Adrenal gland (tissue), 12 donors: ENCODE data around the gene MPP1. TPM values are rescaled to one million over a fixed set of nuclear protein-coding genes. Genes with fewer than 3 reads are reported as not detected.

Experiments
- DNase-seq, 7 donors: peaks; one replicate each; pipeline ENCODE4 v3.0.0-alpha.2; 2019 to 2020
- H3K27ac ChIP-seq, 5 donors: fragments of 200-600 bp; sonication (generic) in 4 of 5; 1 replicate in 3 of 5; 2 replicates in 2 of 5; pipeline versions ENCODE4 v1.5.1 to v1.8.0; 2016 to 2020; ENCODE audit warnings: mild to moderate bottlenecking in 1 of 5
- H3K27me3 ChIP-seq: fragments of 200-600 bp; 2 replicates; pipeline ENCODE4 v1.8.0; 2021
- H3K36me3 ChIP-seq, 2 donors: fragments of 200-600 bp; replicated peaks in 1 of 2; 1 replicate in 1 of 2; 2 replicates in 1 of 2; pipeline versions ENCODE4 v1.5.1 to v1.8.0; 2018 to 2022
- H3K4me1 ChIP-seq, 2 donors: fragments of 200-600 bp; replicated peaks in 1 of 2; 1 replicate in 1 of 2; 2 replicates in 1 of 2; pipeline versions ENCODE4 v1.5.1 to v1.8.0; 2018 to 2021
- H3K4me3 ChIP-seq, 4 donors: fragments of 200-600 bp; sonication (generic) in 3 of 4; one replicate each; pipeline ENCODE4 v1.5.1; 2016 to 2018
- H3K9me3 ChIP-seq, 3 donors: fragments of 200-600 bp; sonication (generic) in 1 of 3; replicated peaks in 1 of 3; 1 replicate in 2 of 3; 2 replicates in 1 of 3; pipeline versions ENCODE4 v1.5.1 to v1.8.0; 2016 to 2021
- CTCF ChIP-seq, 6 experiments: fragments of 450-650 bp in 4 of 6; fragments of 200-600 bp in 2 of 6; sonication (generic) in 1 of 6; IDR thresholded peaks; 1 replicate in 5 of 6; 2 replicates in 1 of 6; pipeline versions ENCODE4 v1.5.1 to v1.8.0; 2016 to 2021; ENCODE audit warnings: antibody characterized with exemption in 6 of 6, mild to moderate bottlenecking in 2 of 6, moderate library complexity in 1 of 6
- POLR2A ChIP-seq, 2 donors: fragments of 450-650 bp; IDR thresholded peaks; one replicate each; pipeline ENCODE4 v1.6.1; 2017; ENCODE audit warnings: antibody characterized with exemption in 2 of 2, mild to moderate bottlenecking in 2 of 2, moderate library complexity in 1 of 2
- WGBS, 4 donors: extraction: QIAGEN DNeasy Blood & Tissue Kit in 2 of 4; methylation state at CpG; one replicate each; pipeline versions ENCODE4 v1.1.5 to v1.1.7; 2013 to 2017; 5-methylcytosine and 5-hydroxymethylcytosine counted together
- intact Hi-C, 2 donors: fragments of 100-400 bp; cut with DNase I; formaldehyde crosslinking; loops; one replicate each; pipeline versions ENCODE4 v1.14.1 to v1.15.0; 2022 to 2023
- polyA plus RNA-seq, 3 donors: library from polyadenylated mRNA; stranded (reverse); fragments of 200-250 nt in 2 of 3; fragments of 350-450 nt in 1 of 3; fragmentation: Illumina TruSeq in 1 of 3; extraction: RNeasy Lipid Tissue Mini Kit (QIAGEN cat#74804) in 1 of 3; gene quantifications; one replicate each; pipeline ENCODE4 v1.2.3, GENCODE V29; 2013 to 2014
- total RNA-seq, 9 donors: library from RNA; depleted of rRNA in 4 of 9; stranded (reverse); fragments of >200 nt in 4 of 9; fragments of 120-200 nt in 1 of 9; fragmentation: NEBNext Ultra II Directional in 1 of 9; extraction: Animal tissue kit (Norgen Biotek cat#: 25700) in 1 of 9; gene quantifications; one replicate each; pipeline versions ENCODE4 v1.1.0 to v1.2.4, GENCODE V29; 2013 to 2023
- donor health status: healthy with polysubstance abuse.
- donor health status: Bipolar disorder and iron deficiency.
- donor health status: DM: yes; HTN: yes; CAD: no.
- donor health status: DM: no; HTN: no; CAD: no.
- donor health status: DM: no; HTN: no; CAD: no.
- donor health status: DM: yes; HTN: yes; CAD: no.

Gene MPP1
- total and polyA plus RNA-seq, 12 donors = 34.4 to 188 (median 57.6) TPM

DNA sequence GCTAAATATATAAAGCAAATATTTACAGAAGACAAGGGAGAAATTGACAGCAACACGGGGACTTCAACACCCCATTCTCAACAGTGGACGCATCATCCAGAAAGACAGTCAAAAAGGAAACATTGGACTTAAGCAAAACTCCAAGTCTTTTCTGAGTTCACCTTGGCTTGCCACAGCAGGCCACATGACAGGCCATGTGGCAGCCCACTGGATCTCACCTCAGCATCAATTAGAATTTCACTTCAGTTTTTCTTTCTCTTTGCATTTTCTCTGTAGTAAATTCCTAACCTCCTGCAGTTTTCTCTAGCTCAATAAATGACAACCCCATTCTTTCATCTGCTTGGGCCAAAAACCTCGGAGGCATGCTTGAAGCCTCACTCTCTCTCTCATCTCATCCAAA lies 16.7 kb upstream of the MPP1 start:
- H3K27me3 ChIP-seq = no peaks in the 10 kb centered on the region
- H3K4me1 ChIP-seq = no peaks in the 10 kb centered on the region
- no peak for TF ChIP-seq CTCF (IDR thresholded peaks at IDR 0.05)
- no peak for TF ChIP-seq POLR2A (IDR thresholded peaks at IDR 0.05)
- 72 to 93% (median 85%) methylated on average over 3 of the region's 3 CpGs for WGBS, 4 donors
- no peaks in the 10 kb centered on the region for H3K9me3 ChIP-seq
- intact Hi-C loops = no loop called here
- H3K36me3 ChIP-seq = no peaks in the 10 kb centered on the region
- H3K27ac ChIP-seq = no peak overlapping the region
- H3K4me3 ChIP-seq = no peak overlapping the region
- no peak for DNase-seq

DNA sequence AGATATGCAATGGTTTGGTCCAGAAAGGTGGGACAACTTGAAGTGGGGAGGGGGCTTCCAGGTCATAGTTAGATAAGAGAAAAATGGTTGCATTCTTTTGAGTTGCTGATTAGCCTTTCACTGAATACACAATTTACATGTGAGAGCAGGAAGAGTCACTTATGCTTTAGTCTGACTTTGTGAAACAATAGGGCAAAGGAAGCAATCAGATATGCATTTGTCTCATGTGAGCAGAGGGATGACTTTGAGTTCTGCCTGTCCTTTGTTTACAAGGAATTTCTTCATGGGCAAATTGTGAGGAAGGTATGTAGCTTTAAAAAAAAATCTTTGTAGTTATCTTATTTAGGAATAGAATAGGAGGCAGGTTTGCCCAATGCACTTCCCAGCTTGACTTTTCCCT lies 16.2 kb upstream of the MPP1 start:
- TF ChIP-seq POLR2A (IDR thresholded peaks at IDR 0.05) = no peak
- TF ChIP-seq CTCF (IDR thresholded peaks at IDR 0.05) = no peak
- Histone ChIP-seq H3K27ac (no peak overlapping the region), H3K4me1 (no peaks in the 10 kb centered on the region), H3K4me3 (no peak overlapping the region), H3K36me3 (no peaks in the 10 kb centered on the region), H3K9me3 (no peaks in the 10 kb centered on the region), H3K27me3 (no peaks in the 10 kb centered on the region)
- DNase-seq = no peak
- intact Hi-C loops = no loop called here

- intact Hi-C loops = no loop called here
- H3K27me3 ChIP-seq = no peaks in the 10 kb centered on the region
Observed at GRCh38 chrX:154819771-154820341, 14.6 kb upstream of the MPP1 start.

More at GRCh38 chrX:154819771-154820341, 14.6 kb upstream of the MPP1 start:
- H3K4me3 ChIP-seq = no peak overlapping the region
- no peak for TF ChIP-seq CTCF (IDR thresholded peaks at IDR 0.05)
- TF ChIP-seq POLR2A (IDR thresholded peaks at IDR 0.05) = no peak
- no peaks in the 10 kb centered on the region for H3K4me1 ChIP-seq
- H3K36me3 ChIP-seq = no peaks in the 10 kb centered on the region
- peak overlapping the region in 1 of 5 donors; percentile 18 for H3K27ac ChIP-seq
- H3K9me3 ChIP-seq = no peaks in the 10 kb centered on the region
- no peak for DNase-seq
- WGBS, 4 donors = 64 to 88% (median 84%) methylated on average over 7 of the region's 7 CpGs
